NB4 (cell line): ENCODE results near the gene SMTN.

Experiments used
- DNase-seq: peaks from one replicate; pipeline ENCODE4 v3.0.0; 2010; ENCODE audit warnings: low read depth
- H3K4me3 ChIP-seq: one replicate; pipeline ENCODE4 v1.5.1; 2011; ENCODE audit warnings: mild to moderate bottlenecking, low read depth, low read length, moderate library complexity
- MYC ChIP-seq: IDR thresholded peaks from 2 replicates; pipeline ENCODE4 v1.6.1; 2011; ENCODE audit warnings: low read depth, low read length
- POLR2A ChIP-seq: IDR thresholded peaks from 2 replicates; pipeline ENCODE4 v1.6.1; 2011; ENCODE audit warnings: mild to moderate bottlenecking; ENCODE audit not compliant: insufficient read length; ENCODE audit errors: extremely low read depth
- TF ChIP-seq, protein P1 (sequence below): IDR thresholded peaks from one replicate; pipeline ENCODE4 v1.5.1; 2012; ENCODE audit warnings: low read depth, low read length
- TF ChIP-seq, protein P2 (sequence below): IDR thresholded peaks from 2 replicates; pipeline ENCODE4 v1.6.1; 2011; ENCODE audit warnings: low read depth, low read length

The SMTN gene

GRCh38 chr22:31089160-31090100 is 8.3 kb downstream of the SMTN start:
- H3K4me3 ChIP-seq = no peak overlapping the region
- no peak for TF ChIP-seq MYC
- TF ChIP-seq, protein P1, sequence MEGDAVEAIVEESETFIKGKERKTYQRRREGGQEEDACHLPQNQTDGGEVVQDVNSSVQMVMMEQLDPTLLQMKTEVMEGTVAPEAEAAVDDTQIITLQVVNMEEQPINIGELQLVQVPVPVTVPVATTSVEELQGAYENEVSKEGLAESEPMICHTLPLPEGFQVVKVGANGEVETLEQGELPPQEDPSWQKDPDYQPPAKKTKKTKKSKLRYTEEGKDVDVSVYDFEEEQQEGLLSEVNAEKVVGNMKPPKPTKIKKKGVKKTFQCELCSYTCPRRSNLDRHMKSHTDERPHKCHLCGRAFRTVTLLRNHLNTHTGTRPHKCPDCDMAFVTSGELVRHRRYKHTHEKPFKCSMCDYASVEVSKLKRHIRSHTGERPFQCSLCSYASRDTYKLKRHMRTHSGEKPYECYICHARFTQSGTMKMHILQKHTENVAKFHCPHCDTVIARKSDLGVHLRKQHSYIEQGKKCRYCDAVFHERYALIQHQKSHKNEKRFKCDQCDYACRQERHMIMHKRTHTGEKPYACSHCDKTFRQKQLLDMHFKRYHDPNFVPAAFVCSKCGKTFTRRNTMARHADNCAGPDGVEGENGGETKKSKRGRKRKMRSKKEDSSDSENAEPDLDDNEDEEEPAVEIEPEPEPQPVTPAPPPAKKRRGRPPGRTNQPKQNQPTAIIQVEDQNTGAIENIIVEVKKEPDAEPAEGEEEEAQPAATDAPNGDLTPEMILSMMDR = peak; percentile 82
- peak; percentile 53 for DNase-seq

DNA sequence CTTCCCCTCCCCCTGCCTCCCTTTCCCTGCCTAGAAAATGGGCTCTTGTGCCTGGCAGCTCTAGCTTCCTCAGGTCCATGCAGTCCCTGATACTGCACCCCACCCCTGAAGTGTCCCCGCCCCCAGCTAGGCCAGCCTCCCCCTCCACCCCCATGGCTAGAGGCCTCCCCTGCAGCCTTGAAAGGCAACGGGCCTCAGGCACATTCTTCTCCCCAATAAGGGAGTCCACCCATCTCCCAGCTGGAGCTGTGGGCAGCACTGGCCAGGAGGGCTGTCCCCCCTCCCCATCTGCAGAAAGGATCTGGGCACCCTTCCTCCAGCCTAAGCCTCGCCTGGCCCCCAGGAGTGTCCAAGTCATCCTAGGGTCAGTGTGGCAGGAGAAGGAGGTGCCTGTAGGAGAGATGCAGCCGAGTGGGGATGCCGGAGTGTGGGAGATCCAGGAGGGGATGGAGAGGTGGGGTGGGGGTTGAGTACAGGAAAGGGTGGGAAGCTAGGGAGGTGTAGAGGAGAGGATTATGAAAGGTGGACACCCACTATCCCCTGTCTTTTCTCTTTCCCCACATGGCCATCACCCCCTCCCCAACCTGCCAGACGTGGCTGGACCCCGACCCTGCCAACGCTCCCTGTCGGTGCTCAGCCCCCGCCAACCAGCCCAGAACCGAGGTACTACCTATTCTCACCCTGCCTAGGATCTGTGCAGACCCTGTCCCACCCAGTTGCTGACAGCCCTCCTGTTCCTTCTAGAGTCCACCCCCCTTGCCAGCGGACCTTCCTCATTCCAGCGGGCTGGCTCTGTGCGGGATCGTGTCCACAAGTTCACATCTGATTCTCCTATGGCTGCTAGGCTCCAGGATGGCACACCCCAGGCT is 9.3 kb downstream of the SMTN start:
- H3K4me3 ChIP-seq = no peak overlapping the region
- TF ChIP-seq, protein P1 = no peak
- no peak for TF ChIP-seq MYC
- TF ChIP-seq, protein P2, sequence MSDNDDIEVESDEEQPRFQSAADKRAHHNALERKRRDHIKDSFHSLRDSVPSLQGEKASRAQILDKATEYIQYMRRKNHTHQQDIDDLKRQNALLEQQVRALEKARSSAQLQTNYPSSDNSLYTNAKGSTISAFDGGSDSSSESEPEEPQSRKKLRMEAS = no peak
- DNase-seq = no peak

DNA sequence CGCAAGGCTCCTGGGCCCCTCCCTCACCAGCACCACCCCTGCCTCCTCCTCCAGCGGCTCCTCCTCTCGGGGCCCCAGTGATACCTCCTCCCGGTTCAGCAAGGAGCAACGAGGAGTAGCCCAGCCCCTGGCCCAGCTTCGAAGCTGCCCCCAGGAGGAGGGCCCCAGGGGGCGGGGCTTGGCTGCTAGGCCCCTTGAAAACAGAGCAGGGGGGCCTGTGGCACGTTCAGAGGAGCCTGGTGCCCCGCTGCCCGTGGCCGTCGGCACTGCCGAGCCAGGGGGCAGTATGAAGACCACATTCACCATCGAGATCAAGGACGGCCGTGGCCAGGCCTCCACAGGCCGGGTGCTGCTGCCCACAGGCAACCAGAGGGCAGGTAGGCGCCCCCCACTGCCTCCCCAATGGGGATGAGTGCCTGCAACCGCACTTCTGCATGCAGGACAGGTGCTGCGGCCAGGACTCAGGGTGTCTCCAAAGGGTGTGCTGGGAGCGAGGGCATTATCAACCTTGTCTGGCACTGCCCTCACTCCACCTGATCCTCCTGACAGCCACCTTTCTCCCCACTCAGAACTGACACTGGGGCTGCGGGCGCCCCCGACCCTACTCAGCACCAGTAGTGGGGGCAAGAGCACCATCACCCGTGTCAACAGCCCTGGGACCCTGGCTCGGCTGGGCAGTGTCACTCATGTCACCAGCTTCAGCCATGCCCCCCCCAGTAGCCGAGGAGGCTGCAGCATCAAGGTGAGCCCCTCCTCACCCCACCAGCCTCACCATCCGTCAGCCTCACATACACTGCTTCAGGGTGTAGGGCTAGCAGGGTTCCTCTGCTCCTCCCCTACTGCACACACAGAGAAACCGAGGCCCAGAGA is 10.2 kb downstream of the SMTN start:
- H3K4me3 ChIP-seq = no peak overlapping the region
- no peak for DNase-seq
- TF ChIP-seq POLR2A (no peak), MYC (no peak)
- TF ChIP-seq, protein P1 = no peak
- TF ChIP-seq, protein P2 = no peak

GRCh38 chr22:31092161-31092560 is 11.0 kb downstream of the SMTN start:
- H3K4me3 ChIP-seq = no peak overlapping the region
- DNase-seq = no peak
- TF ChIP-seq, protein P1 = no peak
- TF ChIP-seq MYC (no peak), POLR2A (no peak)
- TF ChIP-seq, protein P2 = no peak

GRCh38 chr22:31093086-31093850 is 12.2 kb downstream of the SMTN start:
- no peak for TF ChIP-seq POLR2A
- TF ChIP-seq, protein P2 = no peak
- TF ChIP-seq MYC = no peak
- TF ChIP-seq, protein P1 = no peak
- no peak overlapping the region for H3K4me3 ChIP-seq
- DNase-seq = no peak
